B cell (primary cell): Measurements from ENCODE around the gene VPS39. TPM values are rescaled to one million over a fixed set of nuclear protein-coding genes. Genes with fewer than 3 reads are reported as not detected.

Experiments
- ATAC-seq: fragments of 200-7000 bp; cut with Tn5 transposase; one replicate; pipeline ENCODE4 v1.10.0; 2021; ENCODE audit warnings: low read depth, mild to moderate bottlenecking, moderate number of reproducible peaks, moderate library complexity
- CTCF ChIA-PET: fragments of 350-600 bp; sonication (Branson Sonifier 250); formaldehyde crosslinking; loops from one replicate; lab custom pipeline; 2021; ENCODE audit warnings: antibody characterized with exemption, inconsistent platforms; lab: Charles Lee
- POLR2A ChIA-PET: fragments of 350-600 bp; sonication (Branson Sonifier 250); formaldehyde crosslinking; loops from one replicate; lab custom pipeline; 2021; ENCODE audit warnings: antibody characterized with exemption; lab: Charles Lee
- DNase-seq: peaks from one replicate; pipeline ENCODE4 v3.0.0; 2013
- H2AFZ ChIP-seq: 2 replicates; pipeline ENCODE4 v1.6.1; 2012; ENCODE audit warnings: mild to moderate bottlenecking, low read depth, low read length; ENCODE audit not compliant: insufficient read depth, poor library complexity, severe bottlenecking
- H3K27ac ChIP-seq, 2 donors: 1 replicate in 1 of 2; 2 replicates in 1 of 2; pipeline ENCODE4 v1.5.1; 2012 to 2013; ENCODE audit warnings: low read length in 2 of 2, mild to moderate bottlenecking in 2 of 2, moderate library complexity in 1 of 2
- H3K27me3 ChIP-seq, 4 experiments: fragments of 200-600 bp in 1 of 4; sonication (generic) in 1 of 4; replicated peaks in 1 of 4; 1 replicate in 2 of 4; 2 replicates in 2 of 4; pipeline versions ENCODE4 v1.6.1 to v1.7.0; 2013 to 2016; ENCODE audit warnings: low read length in 3 of 4, mild to moderate bottlenecking in 2 of 4, mixed read lengths in 1 of 4, moderate library complexity in 1 of 4; ENCODE audit not compliant: insufficient read depth in 4 of 4, control insufficient read depth in 3 of 4; ENCODE audit errors: control extremely low read depth in 1 of 4
- H3K36me3 ChIP-seq, 2 experiments: replicated peaks in 1 of 2; 1 replicate in 1 of 2; 2 replicates in 1 of 2; pipeline versions ENCODE4 v1.6.1 to v1.7.1; 2013; ENCODE audit warnings: low read length in 1 of 2; ENCODE audit not compliant: insufficient read depth in 2 of 2, control insufficient read depth in 1 of 2; ENCODE audit errors: control extremely low read depth in 1 of 2, extremely low read depth in 1 of 2
- H3K4me1 ChIP-seq, 2 donors: fragments of 200-600 bp in 1 of 2; sonication (generic) in 1 of 2; 1 replicate in 1 of 2; 2 replicates in 1 of 2; pipeline versions ENCODE4 v1.5.1 to v1.6.1; 2013 to 2017; ENCODE audit warnings: low read length in 2 of 2; ENCODE audit not compliant: control insufficient read depth in 2 of 2, insufficient read depth in 2 of 2
- H3K4me2 ChIP-seq: replicated peaks from 2 replicates; pipeline ENCODE3; 2012; ENCODE audit warnings: mild to moderate bottlenecking, low read depth, low read length; ENCODE audit not compliant: poor library complexity, severe bottlenecking
- H3K4me3 ChIP-seq, 5 experiments: fragments of 200-600 bp in 1 of 5; sonication (generic) in 1 of 5; 1 replicate in 3 of 5; 2 replicates in 2 of 5; pipeline versions ENCODE4 v1.5.1 to v1.7.0; 2011 to 2016; ENCODE audit warnings: low read length in 4 of 5, mild to moderate bottlenecking in 4 of 5, low read depth in 2 of 5, control low read depth in 1 of 5, moderate library complexity in 1 of 5; ENCODE audit not compliant: insufficient read depth in 1 of 5; ENCODE audit errors: control extremely low read depth in 1 of 5, extremely low read depth in 1 of 5
- H3K79me2 ChIP-seq: fragments of 200-600 bp; sonication (generic); one replicate; pipeline ENCODE4 v1.6.0; 2016; ENCODE audit warnings: low read length; ENCODE audit not compliant: control insufficient read depth, insufficient read depth
- H3K9ac ChIP-seq: fragments of 200-600 bp; sonication (generic); 2 replicates; pipeline ENCODE4 v1.6.1; 2017; ENCODE audit warnings: mild to moderate bottlenecking, low read length, moderate library complexity
- H3K9me3 ChIP-seq, 3 donors: one replicate each; pipeline versions ENCODE4 v1.6.1 to v1.7.1; 2013; ENCODE audit warnings: low read length in 2 of 3; ENCODE audit not compliant: control insufficient read depth in 2 of 3, insufficient read depth in 1 of 3; ENCODE audit errors: control extremely low read depth in 1 of 3
- H4K20me1 ChIP-seq: 2 replicates; pipeline ENCODE4 v1.6.0; 2012; ENCODE audit warnings: mild to moderate bottlenecking, low read length; ENCODE audit not compliant: insufficient read depth, control insufficient read depth, poor library complexity, severe bottlenecking
- H3K27ac Mint-ChIP-seq: one replicate; pipeline ENCODE4 v1.8.0; 2021; ENCODE audit warnings: mixed read lengths
- H3K27me3 Mint-ChIP-seq: one replicate; pipeline ENCODE4 v1.8.0; 2021; ENCODE audit warnings: mixed read lengths
- H3K4me1 Mint-ChIP-seq: one replicate; pipeline ENCODE4 v1.8.0; 2021; ENCODE audit warnings: mixed read lengths
- H3K4me3 Mint-ChIP-seq: one replicate; pipeline ENCODE4 v1.8.0; 2021; ENCODE audit warnings: mixed read lengths
- H3K9me3 Mint-ChIP-seq: one replicate; pipeline ENCODE4 v1.8.0; 2022; ENCODE audit warnings: mixed read lengths; ENCODE audit not compliant: insufficient read depth
- CTCF ChIP-seq: fragments of 200-600 bp; IDR thresholded peaks from one replicate; pipeline ENCODE4 v1.8.0; 2022; ENCODE audit warnings: antibody characterized with exemption, mild to moderate bottlenecking
- EZH2 ChIP-seq: IDR thresholded peaks from 2 replicates; pipeline ENCODE4 v1.6.1; 2012; ENCODE audit warnings: borderline replicate concordance, low read depth, mild to moderate bottlenecking, moderate library complexity, low read length; ENCODE audit not compliant: insufficient read depth, poor library complexity, severe bottlenecking
- WGBS: methylation state at CpG from one replicate; pipeline ENCODE4 v1.1.5; 2013; ENCODE audit warnings: missing lambda C conversion rate; ENCODE audit not compliant: insufficient coverage; 5-methylcytosine and 5-hydroxymethylcytosine counted together
- intact Hi-C: fragments of 100-400 bp; cut with micrococcal nuclease; formaldehyde crosslinking; loops from one replicate; pipeline ENCODE4 v1.10.0; 2022
- polyA plus RNA-seq: library from polyadenylated mRNA; depleted of rRNA; stranded (reverse); fragments of >200 nt; gene quantifications from 2 replicates; pipeline ENCODE4 v1.2.3, GENCODE V29; 2012
- total RNA-seq, 2 donors: library from RNA; stranded (reverse); fragments of 120-200 nt in 1 of 2; gene quantifications; 1 replicate in 1 of 2; 2 replicates in 1 of 2; pipeline versions ENCODE4 v1.2.3 to v1.2.4, GENCODE V29; 2013 to 2022

The VPS39 gene
- total and polyA plus RNA-seq, 2 donors (not counting 1 experiment from before 2014, with no cell fraction given): 82.8 to 145 TPM

GRCh38 chr15:42145546-42146455, 62.3 kb downstream of the VPS39 start:
- intact Hi-C loops: no loop called here
- Histone ChIP-seq H3K9me3 (no peaks in the 10 kb centered on the region), H3K4me1 (no peaks in the 10 kb centered on the region), H3K27ac (no peak overlapping the region), H3K36me3 (no peaks in the 10 kb centered on the region), H3K4me2 (no peak overlapping the region), H3K27me3 (peaks cover 0 to 6% (median 0%) of the 10 kb centered on the region in 4 experiments), H3K4me3 (no peak overlapping the region), H2AFZ (no peak overlapping the region), H3K79me2 (no peaks in the 10 kb centered on the region), H4K20me1 (no peaks in the 10 kb centered on the region), H3K9ac (no peak overlapping the region)
- Mint-ChIP-seq H3K9me3 (no peaks in the 10 kb centered on the region), H3K4me1 (no peaks in the 10 kb centered on the region), H3K27ac (no peak overlapping the region), H3K4me3 (no peak overlapping the region), H3K27me3 (peaks cover 4% of the 10 kb centered on the region)
- WGBS: 91% methylated on average over 27 of the region's 29 CpGs
- no peak for TF ChIP-seq CTCF
- no peak for TF ChIP-seq EZH2
- DNase-seq: no peak
- CTCF ChIA-PET: interaction anchor here (0.6 to 0.9 kb wide), 2 partner anchors 13 to 39 kb away, joined by 3 read pairs; no protein-coding TSS in a partner anchor
- POLR2A ChIA-PET: no interaction called here
- no peak for ATAC-seq

DNA sequence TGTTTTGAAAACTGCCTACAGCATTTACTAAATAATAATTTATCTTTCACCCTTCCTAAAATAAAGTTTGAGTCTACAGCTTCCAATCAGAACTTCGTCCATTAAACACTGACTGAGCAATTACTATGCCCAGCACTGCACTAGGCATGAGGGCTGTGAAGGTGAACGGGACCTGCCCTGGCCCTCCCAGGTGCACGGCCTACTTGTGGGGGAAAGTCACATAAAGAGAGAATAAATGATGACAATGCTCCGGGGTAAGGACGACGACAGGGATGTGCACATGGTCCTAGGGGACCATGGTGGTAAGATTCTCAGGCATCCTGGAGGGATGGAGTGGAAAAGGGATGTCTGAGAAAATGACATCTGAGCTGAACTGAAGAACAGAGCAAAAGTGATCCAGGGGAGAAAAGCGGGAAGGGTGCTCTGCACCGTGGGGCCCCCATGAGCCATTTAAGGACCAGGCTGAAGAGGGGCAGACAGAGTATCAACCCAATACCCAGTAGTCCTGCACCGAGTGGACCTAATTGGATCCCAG, 63.2 kb downstream of the VPS39 start:
- H3K9me3 Mint-ChIP-seq: no peaks in the 10 kb centered on the region
- H3K4me3 Mint-ChIP-seq: no peak overlapping the region
- Histone ChIP-seq H4K20me1 (no peaks in the 10 kb centered on the region), H2AFZ (no peak overlapping the region), H3K4me3 (no peak overlapping the region), H3K9me3 (no peaks in the 10 kb centered on the region), H3K27me3 (peaks cover 0 to 6% (median 0%) of the 10 kb centered on the region in 4 experiments), H3K4me1 (no peaks in the 10 kb centered on the region), H3K4me2 (no peak overlapping the region), H3K9ac (no peak overlapping the region), H3K36me3 (no peaks in the 10 kb centered on the region), H3K27ac (no peak overlapping the region), H3K79me2 (no peaks in the 10 kb centered on the region)
- ChIA-PET POLR2A (no interaction called here), CTCF (interaction anchor here (0.9 kb wide), 1 partner anchor 12 kb away, joined by 3 read pairs; no protein-coding TSS in a partner anchor)
- H3K4me1 Mint-ChIP-seq: no peaks in the 10 kb centered on the region
- ATAC-seq (no peak), DNase-seq (no peak)
- no peak overlapping the region for H3K27ac Mint-ChIP-seq
- intact Hi-C loops: no loop called here
- 90% methylated on average over 8 of the region's 9 CpGs for WGBS
- TF ChIP-seq CTCF (no peak), EZH2 (no peak)
- H3K27me3 Mint-ChIP-seq: peaks cover 4% of the 10 kb centered on the region
